GM12878 (cell line): ENCODE data around the gene UST. TPM values are rescaled to one million over a fixed set of nuclear protein-coding genes. Genes with fewer than 3 reads are reported as not detected.

Experiments used
- ATAC-seq: fragments of 200-7000 bp; cut with Tn5 transposase; 3 replicates; pipeline ENCODE4 v1.9.1; 2020; ENCODE audit warnings: mild to moderate bottlenecking, moderate library complexity
- BruUV-seq: library from RNA; stranded (reverse); fragments of 400-500 nt; replicated peaks from 2 replicates; lab custom pipeline; 2021; lab: Mats Ljungman, UMichigan
- CTCF ChIA-PET: fragments of 300-600 bp; sonication (Branson Sonifier 250); formaldehyde crosslinking; extraction: SDS; loops from one replicate; lab custom pipeline; 2021; ENCODE audit warnings: inconsistent platforms; lab: Yijun Ruan, JAX
- POLR2A ChIA-PET: fragments of 350-600 bp; formaldehyde crosslinking; extraction: SDS; loops from one replicate; lab custom pipeline; 2021; ENCODE audit warnings: inconsistent platforms; lab: Charles Lee
- RAD21 ChIA-PET: fragments of 300-600 bp; sonication (Branson Sonifier 250); formaldehyde crosslinking; loops from one replicate; lab custom pipeline; 2023; ENCODE audit warnings: antibody characterized with exemption; ENCODE audit not compliant: unreplicated experiment; lab: Charles Lee
- SMC1A ChIA-PET: fragments of 300-600 bp; sonication (Branson Sonifier 250); formaldehyde crosslinking; loops from one replicate; lab custom pipeline; 2023; ENCODE audit not compliant: unreplicated experiment, uncharacterized antibody; lab: Charles Lee
- DNase-seq: peaks from one replicate; pipeline ENCODE4 v3.0.0-alpha.2; 2011; ENCODE audit warnings: low read depth, low spot score
- FAIRE-seq: peaks from 3 replicates; lab custom pipeline; 2011; peaks lifted over from hg19 to GRCh38; lab: Jason Lieb, UNC
- H2AFZ ChIP-seq: 2 replicates; pipeline ENCODE4 v1.6.0; 2011; ENCODE audit warnings: low read depth, low read length, control low read depth; ENCODE audit not compliant: control insufficient read depth
- H3K27ac ChIP-seq: 2 replicates; pipeline ENCODE4 v1.5.1; 2011; ENCODE audit warnings: control low read depth; ENCODE audit not compliant: control insufficient read depth, insufficient read depth
- H3K27me3 ChIP-seq, 2 experiments: replicated peaks in 1 of 2; 2 replicates each; pipeline versions ENCODE4 v1.6.0 to v1.6.1; 2011; ENCODE audit warnings: low read length in 1 of 2; ENCODE audit not compliant: control insufficient read depth in 2 of 2, insufficient read depth in 2 of 2
- H3K36me3 ChIP-seq, 2 experiments: 2 replicates each; pipeline ENCODE4 v1.5.1; 2011; ENCODE audit warnings: low read length in 1 of 2; ENCODE audit not compliant: control insufficient read depth in 2 of 2, insufficient read depth in 2 of 2
- H3K4me1 ChIP-seq: 2 replicates; pipeline ENCODE4 v1.6.1; 2011; ENCODE audit warnings: mild to moderate bottlenecking, low read length, moderate library complexity, mixed read lengths; ENCODE audit not compliant: control insufficient read depth, insufficient read depth
- H3K4me2 ChIP-seq: 2 replicates; pipeline ENCODE4 v1.6.0; 2011; ENCODE audit warnings: control low read depth; ENCODE audit not compliant: control insufficient read depth, insufficient read depth
- H3K4me3 ChIP-seq: fragments of 200-600 bp; sonication (generic); 2 replicates; pipeline ENCODE4 v1.5.1; 2016
- H3K79me2 ChIP-seq: 2 replicates; pipeline ENCODE4 v1.6.0; 2011; ENCODE audit warnings: low read length; ENCODE audit not compliant: control insufficient read depth, insufficient read depth
- H3K9ac ChIP-seq: 2 replicates; pipeline ENCODE4 v1.8.0; 2011; ENCODE audit warnings: low read length, control low read depth, mixed read lengths; ENCODE audit not compliant: control insufficient read depth, insufficient read depth
- H3K9me3 ChIP-seq: replicated peaks from 3 replicates; pipeline ENCODE4 v1.5.1; 2011; ENCODE audit warnings: mild to moderate bottlenecking, low read length; ENCODE audit not compliant: control insufficient read depth, insufficient read depth
- H4K20me1 ChIP-seq: 2 replicates; pipeline ENCODE4 v1.6.0; 2011; ENCODE audit not compliant: control insufficient read depth, insufficient read depth
- BMI1 ChIP-seq: fragments of 450-650 bp; IDR thresholded peaks from 2 replicates; pipeline ENCODE4 v1.6.1; 2016; ENCODE audit warnings: mild to moderate bottlenecking, moderate library complexity, borderline replicate concordance
- CBX5 ChIP-seq: sonication (generic); IDR thresholded peaks from 2 replicates; pipeline ENCODE4 v1.6.1; 2016; ENCODE audit warnings: low read depth, moderate library complexity, mild to moderate bottlenecking, inconsistent platforms
- CHD1 ChIP-seq: IDR thresholded peaks from 2 replicates; pipeline ENCODE4 v1.6.1; 2012; ENCODE audit warnings: low read depth, low read length, improper control_type of control experiment
- ESRRA ChIP-seq: IDR thresholded peaks from 2 replicates; pipeline ENCODE4 v1.6.1; 2012; ENCODE audit warnings: mild to moderate bottlenecking, low read length, improper control_type of control experiment
- KAT2A ChIP-seq: conservative IDR thresholded peaks from 2 replicates; pipeline ENCODE4 v1.6.1; 2011; ENCODE audit warnings: low read depth, low read length; ENCODE audit not compliant: control insufficient read depth
- MLLT1 ChIP-seq: fragments of 450-650 bp; IDR thresholded peaks from 2 replicates; pipeline ENCODE4 v1.6.1; 2016; ENCODE audit warnings: mild to moderate bottlenecking
- MXI1 ChIP-seq: fragments of 150-350 bp; IDR thresholded peaks from 2 replicates; pipeline ENCODE4 v1.6.1; 2011; ENCODE audit warnings: low read depth, mild to moderate bottlenecking, inconsistent platforms, low read length, improper control_type of control experiment
- NFYA ChIP-seq: IDR thresholded peaks from 2 replicates; pipeline ENCODE4 v1.6.1; 2011; ENCODE audit warnings: low read depth, mild to moderate bottlenecking, low read length, improper control_type of control experiment, borderline replicate concordance
- PAX8 ChIP-seq: fragments of 450-650 bp; IDR thresholded peaks from 2 replicates; pipeline ENCODE4 v1.6.1; 2017; ENCODE audit warnings: mild to moderate bottlenecking, moderate library complexity
- PML ChIP-seq: IDR thresholded peaks from 2 replicates; pipeline ENCODE4 v1.6.1; 2012; ENCODE audit warnings: low read length, inconsistent platforms
- SKIL ChIP-seq: fragments of 450-650 bp; IDR thresholded peaks from 2 replicates; pipeline ENCODE4 v1.6.1; 2017; ENCODE audit warnings: mild to moderate bottlenecking, low read depth, inconsistent platforms; ENCODE audit not compliant: poor library complexity, severe bottlenecking
- SMC3 ChIP-seq: IDR thresholded peaks from 2 replicates; pipeline ENCODE4 v1.6.1; 2011; ENCODE audit warnings: low read length, improper control_type of control experiment, borderline replicate concordance
- SUZ12 ChIP-seq: fragments of 200-600 bp; sonication (generic); IDR thresholded peaks from one replicate; pipeline ENCODE4 v1.6.1; 2018; ENCODE audit warnings: antibody characterized with exemption, mild to moderate bottlenecking; ENCODE audit not compliant: unreplicated experiment
- YY1 ChIP-seq: IDR thresholded peaks from 2 replicates; pipeline ENCODE4 v1.6.1; 2011; ENCODE audit warnings: low read depth, mild to moderate bottlenecking, low read length
- ZBED1 ChIP-seq: IDR thresholded peaks from 2 replicates; pipeline ENCODE4 v1.6.1; 2016; ENCODE audit warnings: borderline replicate concordance
- ZNF24 ChIP-seq: fragments of 450-650 bp; IDR thresholded peaks from 2 replicates; pipeline ENCODE4 v1.6.1; 2017; ENCODE audit warnings: antibody characterized with exemption, mild to moderate bottlenecking
- WGBS: methylation state at CpG from one replicate; pipeline ENCODE4 v1.1.6; 2016; ENCODE audit warnings: low lambda C conversion rate; ENCODE audit not compliant: insufficient replicate concordance, insufficient coverage; ENCODE audit errors: missing lambda C conversion rate; 5-methylcytosine and 5-hydroxymethylcytosine counted together
- in situ Hi-C: fragments of 300-500 bp; cut with MboI; formaldehyde crosslinking; loops from 9 replicates; pipeline ENCODE4 v1.14.3; 2018; ENCODE audit warnings: mixed read lengths
- intact Hi-C: fragments of 100-400 bp; cut with micrococcal nuclease; formaldehyde crosslinking; loops from one replicate; pipeline ENCODE4 v1.14.2; 2022; ENCODE audit not compliant: unreplicated experiment
- polyA plus RNA-seq, 11 experiments: library from polyadenylated mRNA; depleted of rRNA in 4 of 11; unstranded in 6 of 11; stranded (reverse) in 5 of 11; fragments of >200 nt; fragmentation: Nextera tagmentation in 4 of 11; fragmentation: Illumina TruSeq in 1 of 11; extraction: Ambion mirVana in 4 of 11; extraction: Trizol in 1 of 11; gene quantifications; 1 replicate in 1 of 11; 2 replicates in 10 of 11; pipeline versions ENCODE4 v1.2.1 to v1.2.3, GENCODE V29; 2011 to 2016; ENCODE audit warnings: inconsistent platforms in 2 of 11, missing spikeins in 2 of 11, low read depth in 1 of 11
- total RNA-seq, 4 experiments: library from RNA; depleted of rRNA in 3 of 4; stranded (reverse); fragments of >200 nt in 3 of 4; fragmentation: Illumina TruSeq in 1 of 4; extraction: Trizol in 1 of 4; gene quantifications; 2 replicates each; pipeline versions ENCODE4 v1.2.1 to v1.2.3, GENCODE V29; 2013 to 2021

Gene UST
- total and polyA plus RNA-seq, 10 of the 15 experiments (the other 5 are each of a cell fraction or from before 2014, with no cell fraction given), result 0.74 to 43.3 (median 2.2) TPM

GRCh38 chr6:148709577-148709976 is 37.3 kb upstream of the UST start (continued):
- TF ChIP-seq MLLT1 (no peak), MXI1 (no peak), SKIL (no peak)

- H2AFZ ChIP-seq, result no peak overlapping the region
- H3K9ac ChIP-seq, result no peak overlapping the region
- no peak for FAIRE-seq
- BruUV-seq, result no TSS peak
- no peak overlapping the region for H3K27ac ChIP-seq
- no peak overlapping the region for H3K4me2 ChIP-seq
- no peaks in the 10 kb centered on the region for H3K79me2 ChIP-seq
- ChIA-PET SMC1A (no interaction called here), RAD21 (no interaction called here), CTCF (interaction anchor here (0.7 kb wide), 1 partner anchor 297 kb away, joined by 3 read pairs; no protein-coding TSS in a partner anchor), POLR2A (interaction anchor here (0.6 kb wide), 1 partner anchor 13 kb away, joined by 3 read pairs; no protein-coding TSS in a partner anchor)
- intact Hi-C loops, result no loop called here
- no peaks in the 10 kb centered on the region; a peak in 2 of 4 replicates for H3K27me3 ChIP-seq
- H3K4me1 ChIP-seq, result no peaks in the 10 kb centered on the region
- no peak for DNase-seq
- in situ Hi-C loops, result no loop called here
- no peaks in the 10 kb centered on the region for H3K9me3 ChIP-seq
- no peaks in the 10 kb centered on the region for H4K20me1 ChIP-seq
- no peak overlapping the region for H3K4me3 ChIP-seq
- 32% methylated on average over 5 of the region's 5 CpGs for WGBS
- no peak for ATAC-seq
- no peaks in the 10 kb centered on the region for H3K36me3 ChIP-seq
- TF ChIP-seq ZBED1 (no peak), SMC3 (no peak), BMI1 (no peak), PAX8 (no peak), YY1 (no peak), ZNF24 (no peak), KAT2A (no peak), CBX5 (no peak), PML (no peak), CHD1 (no peak), SUZ12 (no peak), NFYA (no peak), ESRRA (no peak)
Measured at GRCh38 chr6:148711833-148712654, 34.8 kb upstream of the UST start.
